HG02678 (cell line): ENCODE results near the gene PLA2G2E.

Source experiments
- ATAC-seq: cut with Tn5 transposase; IDR thresholded peaks from one replicate; pipeline ENCODE4 v1.9.1; 2021; ENCODE audit warnings: mild to moderate bottlenecking, moderate library complexity; ENCODE audit not compliant: unreplicated experiment

Gene PLA2G2E

DNA sequence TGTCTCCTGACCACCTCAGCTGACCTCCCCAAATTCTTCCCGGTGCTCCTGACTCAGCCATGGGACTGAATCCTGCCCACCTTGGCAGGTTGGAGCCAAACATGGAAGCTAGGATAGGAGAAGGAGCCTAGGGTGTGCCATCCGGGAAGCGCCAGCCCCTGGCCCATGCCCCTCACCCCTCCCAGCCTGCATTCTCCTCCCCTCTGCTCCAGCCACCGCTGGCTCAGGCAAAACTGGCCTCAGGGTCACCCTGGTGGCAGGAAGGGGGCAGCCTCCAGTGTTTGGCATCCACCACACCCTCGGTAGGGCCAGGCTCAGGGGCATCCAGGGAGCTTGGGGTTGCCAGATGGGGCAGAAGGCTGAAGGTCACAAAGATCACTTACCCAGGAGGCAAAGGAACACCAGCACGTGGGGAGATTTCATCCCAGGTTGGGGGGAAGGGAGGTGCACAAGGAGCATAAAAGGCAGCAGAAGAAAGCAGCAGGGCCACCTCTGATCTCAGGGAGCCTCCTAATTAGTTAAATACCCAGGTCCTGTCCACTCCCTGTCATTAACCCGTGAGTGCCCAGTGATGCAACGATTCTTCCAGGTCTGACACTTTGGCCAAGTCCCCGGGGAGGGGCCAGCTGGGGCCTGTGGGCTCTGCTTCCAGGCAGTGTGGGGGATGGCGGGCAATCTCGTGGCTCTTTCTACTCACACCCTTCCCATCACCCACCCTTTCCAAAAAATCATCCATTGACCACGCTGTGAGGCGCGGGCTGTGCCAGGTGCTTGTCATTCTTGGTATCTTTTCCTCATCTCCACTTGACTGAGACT, at the start of gene PLA2G2E:
PLA2G2E (minus strand) TSS at position 481 of the 816 bp plus-strand sequence; CDS start at position 423, 58 bp downstream.
- ATAC-seq, result no peak

DNA sequence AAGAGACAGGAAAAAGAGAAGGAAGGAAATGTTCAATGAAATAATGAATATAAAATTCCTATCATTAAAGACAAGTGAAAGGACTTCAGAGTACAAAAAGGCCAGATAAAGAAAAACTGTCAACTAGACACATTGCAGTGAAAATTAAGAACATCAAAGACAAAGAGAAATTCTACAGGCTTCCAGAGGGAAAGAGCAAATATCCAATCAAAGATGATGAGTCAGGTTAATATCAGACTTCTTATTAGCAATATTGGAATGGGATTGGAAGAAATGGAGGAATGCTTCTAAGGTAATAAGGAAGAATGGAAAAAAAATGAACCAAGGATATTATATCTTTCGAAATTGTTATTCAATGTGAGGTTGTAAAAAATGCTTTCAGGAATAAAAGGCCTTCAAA, 48.2 kb upstream of the PLA2G2E start:
- ATAC-seq, result no peak

- no peak for ATAC-seq
Observed at GRCh38 chr1:19969898-19970660, 46.7 kb upstream of the PLA2G2E start.

DNA sequence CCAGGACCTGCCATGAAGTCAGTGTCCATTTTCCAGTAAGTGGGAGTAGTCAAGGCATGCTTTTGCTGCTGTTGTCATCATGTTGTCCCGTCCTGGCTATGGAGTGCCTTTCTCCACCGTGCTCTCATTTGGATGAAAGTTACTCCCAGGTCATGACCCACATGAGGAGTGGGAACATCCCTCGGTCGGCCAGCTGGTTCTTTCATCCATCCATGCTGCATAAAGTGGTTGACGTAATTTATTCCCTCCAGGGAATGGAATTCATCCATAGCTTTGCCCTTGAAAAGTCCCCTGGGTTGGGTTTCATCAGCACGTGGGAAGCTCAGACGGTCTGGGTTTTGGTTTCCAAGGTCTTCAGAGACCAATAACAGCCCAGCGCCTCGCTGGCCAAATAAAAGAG, 44.4 kb upstream of the PLA2G2E start:
- ATAC-seq, result no peak

DNA sequence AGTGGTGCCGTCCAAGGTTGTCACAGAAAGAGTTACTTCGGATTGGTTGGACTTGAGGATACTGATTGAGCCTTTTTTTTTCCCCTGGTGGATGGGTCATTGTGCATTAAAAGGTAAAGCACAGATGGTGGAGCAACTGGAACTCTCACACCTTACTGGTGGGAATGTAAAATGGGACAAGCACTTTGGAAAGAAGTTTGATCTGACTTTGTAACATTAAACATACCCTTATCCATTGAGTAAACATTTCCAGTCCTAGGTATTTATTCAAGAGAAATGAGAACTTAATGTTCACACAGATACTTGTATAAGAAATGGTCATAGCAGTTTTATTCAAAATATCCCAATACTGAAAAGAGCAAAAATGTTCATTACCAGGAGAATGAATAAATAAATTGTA, 41.1 kb upstream of the PLA2G2E start:
- no peak for ATAC-seq

GRCh38 chr1:19963636-19964035, 40.2 kb upstream of the PLA2G2E start:
- ATAC-seq, result no peak

DNA sequence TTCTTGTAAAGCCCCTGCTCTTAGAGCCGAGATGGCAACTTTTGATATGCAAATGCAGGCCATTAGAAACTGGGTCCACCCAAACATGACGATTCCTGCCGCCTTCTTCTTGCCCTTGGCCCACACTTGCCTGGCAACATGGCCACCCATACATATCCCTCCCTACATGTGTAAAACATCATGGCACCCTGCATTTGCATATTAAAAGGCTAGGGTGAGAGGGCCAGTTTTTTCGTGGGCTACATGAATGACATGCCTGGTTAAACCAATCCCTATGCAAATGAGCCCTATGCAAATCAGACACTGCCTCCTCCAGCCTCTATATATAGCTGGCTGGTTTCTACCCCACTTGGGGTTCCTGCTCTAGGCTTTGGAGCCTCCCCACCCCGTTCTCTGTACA, 37.2 kb upstream of the PLA2G2E start:
- ATAC-seq, result no peak

DNA sequence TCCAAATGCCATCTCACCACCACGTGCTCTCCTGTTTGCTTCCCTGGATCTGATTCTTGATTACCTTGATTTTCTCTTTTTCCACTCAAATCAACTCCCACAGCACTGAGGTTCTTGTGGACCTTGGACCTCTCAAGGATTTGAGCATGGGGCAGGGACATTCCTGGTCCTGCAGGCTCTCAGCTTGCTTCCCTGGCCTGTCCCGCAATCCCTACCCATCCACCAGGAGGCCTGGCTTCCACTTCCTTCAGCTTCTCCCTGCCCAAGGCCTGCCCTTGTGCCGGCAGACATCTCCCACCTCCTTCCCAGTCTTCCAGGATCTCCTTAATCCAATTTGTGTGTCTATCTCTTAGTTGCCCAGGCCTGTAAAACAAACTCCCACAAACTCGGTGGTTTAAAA, 34.4 kb upstream of the PLA2G2E start:
- no peak for ATAC-seq

- no peak for ATAC-seq
Observed at GRCh38 chr1:19955534-19956170, 32.2 kb upstream of the PLA2G2E start.

DNA sequence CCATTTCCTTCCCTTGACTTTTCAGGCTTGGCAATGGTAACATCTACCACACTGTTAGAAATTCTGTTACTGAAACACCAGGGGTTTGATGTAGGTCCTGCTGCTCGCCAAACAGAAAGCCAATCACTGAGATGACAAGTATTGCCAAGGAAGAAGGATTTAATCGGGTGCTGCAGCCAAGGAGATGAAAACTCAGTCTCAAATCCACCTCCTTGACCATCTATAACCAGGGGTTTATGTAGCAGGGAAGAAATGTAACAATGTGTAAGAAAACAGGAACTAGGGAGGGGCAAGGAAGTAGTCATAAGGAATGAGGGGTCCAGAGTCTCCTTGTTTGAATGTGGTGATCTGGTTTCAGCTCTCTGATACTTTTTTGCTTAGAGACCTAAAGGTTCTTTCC, 30.6 kb upstream of the PLA2G2E start:
- ATAC-seq, result no peak

DNA sequence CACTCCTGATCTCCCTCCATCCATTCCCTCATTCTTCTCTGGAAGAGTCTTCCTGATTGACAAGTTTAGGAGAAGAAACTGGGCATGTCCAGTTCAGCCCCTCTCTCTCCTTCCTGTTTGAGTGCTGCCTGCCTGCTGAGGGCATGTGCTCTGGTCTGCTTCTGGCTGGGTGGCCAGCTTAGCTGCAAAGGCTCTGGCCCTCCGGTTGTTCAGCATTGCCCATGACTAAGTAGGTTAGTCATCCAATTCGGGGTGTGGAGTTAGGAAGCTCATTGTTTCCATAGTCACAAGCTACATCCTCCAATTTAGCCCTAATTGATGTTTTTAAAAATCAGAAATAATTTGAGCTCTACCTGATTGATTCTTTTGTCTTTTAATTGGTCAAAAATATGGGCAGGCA, 25.6 kb upstream of the PLA2G2E start:
- ATAC-seq, result no peak

DNA sequence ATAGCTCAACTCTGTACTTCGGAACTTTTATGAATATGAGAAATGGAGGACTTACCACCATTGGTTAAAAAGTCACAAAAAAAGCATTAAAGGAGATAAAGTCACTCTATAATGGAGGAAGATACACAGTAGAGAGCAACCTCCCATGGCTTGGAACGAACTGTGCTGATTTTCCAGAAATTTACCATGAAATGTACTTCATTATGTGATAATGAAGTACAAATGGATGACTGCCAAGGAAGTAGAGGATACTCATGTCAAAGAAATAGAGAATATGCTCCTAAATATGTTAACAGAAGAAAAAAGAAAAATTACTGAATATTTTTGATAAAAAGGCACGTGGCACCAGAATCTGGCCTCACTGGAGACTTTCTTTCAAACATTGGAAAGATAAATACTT, 23.6 kb upstream of the PLA2G2E start:
- no peak for ATAC-seq

- ATAC-seq, result no peak
Observed at GRCh38 chr1:19946331-19946751, 22.9 kb upstream of the PLA2G2E start.

DNA sequence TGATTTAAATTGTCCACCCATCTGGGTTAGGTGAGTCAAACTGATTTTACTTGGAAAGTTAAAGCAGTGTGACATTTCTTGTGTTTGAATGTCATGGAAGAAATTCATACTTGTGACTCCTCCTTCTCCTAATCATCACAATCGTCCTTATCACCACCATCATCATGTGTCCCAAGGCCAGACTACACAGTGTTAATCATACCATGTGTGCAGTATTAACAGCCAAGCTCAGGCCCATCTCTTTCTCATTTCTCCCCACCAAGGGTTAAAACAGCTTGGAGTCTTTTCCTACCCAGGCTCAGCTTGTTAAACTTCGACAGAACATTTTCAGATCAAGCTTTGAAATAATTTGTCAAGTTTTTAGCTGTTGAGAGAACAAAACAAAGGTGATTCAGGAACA, 22.5 kb upstream of the PLA2G2E start:
- ATAC-seq, result no peak

DNA sequence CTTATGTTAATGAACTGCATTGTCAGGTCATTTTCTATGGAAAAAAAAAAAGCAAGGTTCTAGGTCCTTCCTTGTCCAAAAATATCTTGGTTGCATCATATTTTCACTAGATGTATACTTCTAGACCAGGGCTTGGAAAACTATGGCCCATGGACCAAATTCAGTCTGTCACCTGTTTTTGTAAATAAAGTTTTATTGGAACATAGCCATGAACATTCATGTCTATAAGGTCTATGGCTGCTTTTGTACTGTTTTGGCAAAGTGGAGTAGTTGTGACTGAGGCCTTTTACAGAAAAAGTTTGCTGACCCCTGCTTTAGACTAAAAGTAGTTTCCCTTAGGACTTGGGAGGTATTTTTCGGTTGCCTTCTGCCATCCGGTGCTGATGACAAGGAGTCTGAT, 19.2 kb upstream of the PLA2G2E start:
- no peak for ATAC-seq

DNA sequence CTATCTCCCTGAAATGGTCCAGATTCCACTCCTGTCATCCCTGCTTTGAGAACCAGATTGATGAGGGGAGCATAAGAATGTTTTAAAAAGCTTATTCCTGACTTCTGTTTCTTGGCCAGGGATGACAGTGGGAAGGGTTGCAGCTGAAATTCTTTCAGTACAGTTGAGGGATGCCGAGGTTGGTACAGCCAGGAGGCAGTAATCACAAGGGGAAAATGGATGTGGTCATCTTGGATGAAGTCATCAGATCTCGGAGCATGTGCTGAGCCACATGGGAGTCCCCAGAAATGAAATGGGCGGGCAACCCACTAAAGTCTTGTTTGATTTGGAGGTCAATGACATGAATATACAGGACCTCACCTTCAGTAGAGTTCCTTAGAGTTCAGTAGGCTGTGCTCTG, 18.7 kb upstream of the PLA2G2E start:
- ATAC-seq, result no peak

GRCh38 chr1:19941206-19941568, 17.8 kb upstream of the PLA2G2E start:
- no peak for ATAC-seq

DNA sequence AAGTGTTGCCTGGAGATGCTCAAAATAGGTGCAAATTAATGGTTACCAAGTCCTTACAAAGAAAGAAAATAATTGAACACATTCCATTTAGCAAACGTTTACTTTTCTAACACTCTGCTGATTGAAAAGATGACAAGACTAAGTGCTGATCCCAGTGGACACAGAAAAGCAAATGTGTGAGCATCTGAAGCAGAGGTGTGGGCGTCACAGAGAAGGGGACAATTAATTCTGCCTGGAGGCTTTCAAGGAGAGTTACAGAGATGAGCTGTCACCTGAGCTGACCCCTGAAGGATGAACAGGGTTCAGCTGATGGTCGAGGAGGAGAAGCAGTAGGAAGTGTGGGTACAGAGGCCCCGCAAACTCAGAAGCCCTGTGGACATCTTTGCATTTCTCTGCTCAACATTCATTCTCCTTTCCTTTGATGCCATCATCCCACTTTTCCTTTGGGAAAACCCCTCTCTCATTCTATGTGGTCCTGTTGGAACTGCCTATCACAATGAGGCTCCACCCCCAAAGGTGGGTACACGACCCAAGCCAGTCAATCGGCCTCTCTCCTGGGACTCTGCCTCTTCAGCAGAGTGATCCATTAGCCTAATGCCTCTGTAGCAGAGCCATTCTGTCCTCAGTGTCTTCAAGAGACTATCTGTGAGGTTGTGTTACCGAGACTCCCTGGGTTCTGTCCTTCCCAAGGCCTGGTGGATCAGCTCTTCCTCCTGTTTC, 17.2 kb upstream of the PLA2G2E start:
- no peak for ATAC-seq

GRCh38 chr1:19938472-19938871, 15.1 kb upstream of the PLA2G2E start:
- ATAC-seq, result no peak

DNA sequence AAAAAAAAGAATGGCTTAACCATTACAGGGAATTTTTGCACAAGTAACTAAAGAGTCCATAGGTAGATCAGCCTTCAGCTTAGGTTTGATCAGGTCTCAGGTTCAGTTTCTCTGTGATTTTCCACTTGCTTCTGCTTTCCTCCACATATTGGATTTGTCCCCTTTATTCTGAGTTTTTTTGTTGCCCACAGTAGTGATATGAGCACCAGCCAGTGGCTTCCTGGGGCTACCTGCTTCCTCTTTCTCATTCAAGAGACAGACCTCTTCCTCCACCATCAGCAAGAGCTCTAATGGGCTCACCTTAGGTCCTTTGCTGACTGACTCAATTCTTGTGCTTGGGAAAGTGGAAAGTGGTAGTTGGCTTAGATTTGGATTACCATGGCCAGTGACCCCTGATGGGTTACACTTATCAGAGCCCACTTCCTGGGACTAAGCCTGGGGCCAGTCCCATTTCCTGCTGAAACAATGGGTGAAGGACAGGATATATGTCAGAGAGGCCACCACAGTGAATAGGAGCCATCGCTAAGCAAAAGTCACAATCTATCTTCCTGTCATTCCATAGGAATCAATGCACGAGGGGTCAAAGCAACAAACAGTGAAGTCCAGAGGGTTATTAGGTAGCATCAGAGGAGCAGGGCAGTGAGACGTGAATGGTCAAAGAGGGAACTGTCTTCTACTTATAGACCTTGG, 12.8 kb upstream of the PLA2G2E start:
- ATAC-seq, result no peak

GRCh38 chr1:19934336-19934735, 10.9 kb upstream of the PLA2G2E start:
- no peak for ATAC-seq
